Hematopoietic multipotent progenitor cell treated with erythropoietin and hydrocortisone succinate and interleukin-3 and kit ligand, for 6 days (in vitro differentiated cells): Measurements from ENCODE around the gene GPR50.

Experiments used
- DNase-seq: peaks from one replicate; pipeline ENCODE4 v3.0.0-alpha.2; 2015

The GPR50 gene

GRCh38 chrX:151228935-151229334 is 52.6 kb downstream of the GPR50 start:
- no peak for DNase-seq
